Measurements from ENCODE around the gene OSBPL8.

GRCh38 chr12:76518699-76519098 is 40.9 kb downstream of the OSBPL8 start:
- TF ChIP-seq, protein P1, sequence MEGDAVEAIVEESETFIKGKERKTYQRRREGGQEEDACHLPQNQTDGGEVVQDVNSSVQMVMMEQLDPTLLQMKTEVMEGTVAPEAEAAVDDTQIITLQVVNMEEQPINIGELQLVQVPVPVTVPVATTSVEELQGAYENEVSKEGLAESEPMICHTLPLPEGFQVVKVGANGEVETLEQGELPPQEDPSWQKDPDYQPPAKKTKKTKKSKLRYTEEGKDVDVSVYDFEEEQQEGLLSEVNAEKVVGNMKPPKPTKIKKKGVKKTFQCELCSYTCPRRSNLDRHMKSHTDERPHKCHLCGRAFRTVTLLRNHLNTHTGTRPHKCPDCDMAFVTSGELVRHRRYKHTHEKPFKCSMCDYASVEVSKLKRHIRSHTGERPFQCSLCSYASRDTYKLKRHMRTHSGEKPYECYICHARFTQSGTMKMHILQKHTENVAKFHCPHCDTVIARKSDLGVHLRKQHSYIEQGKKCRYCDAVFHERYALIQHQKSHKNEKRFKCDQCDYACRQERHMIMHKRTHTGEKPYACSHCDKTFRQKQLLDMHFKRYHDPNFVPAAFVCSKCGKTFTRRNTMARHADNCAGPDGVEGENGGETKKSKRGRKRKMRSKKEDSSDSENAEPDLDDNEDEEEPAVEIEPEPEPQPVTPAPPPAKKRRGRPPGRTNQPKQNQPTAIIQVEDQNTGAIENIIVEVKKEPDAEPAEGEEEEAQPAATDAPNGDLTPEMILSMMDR (IDR thresholded peaks at IDR 0.05), result no peak
- no peak for TF ChIP-seq EZH2 (IDR thresholded peaks at IDR 0.05; ENCODE audit: borderline replicate concordance, insufficient read depth, low read depth, low read length, poor library complexity, severe bottlenecking)

Measured in B cell (primary cell).